Activated naive CD8-positive, alpha-beta T cell treated with anti-CD3 and anti-CD28 coated beads for 36 hours (primary cell): Measurements from ENCODE around the gene AKAP11. TPM values are rescaled to one million over a fixed set of nuclear protein-coding genes. Genes with fewer than 3 reads are reported as not detected.
"Not testable (repeated sequence)": the region's sequence is repeated elsewhere in the genome, so short reads cannot be mapped to it uniquely, and the experiment has no call there.

ENCODE experiments used
- DNase-seq: peaks from one replicate; pipeline ENCODE4 v3.0.0; 2021
- H3K27ac Mint-ChIP-seq: one replicate; pipeline ENCODE4 v1.8.0; 2022; ENCODE audit warnings: mild to moderate bottlenecking, moderate library complexity, mixed read lengths
- H3K27me3 Mint-ChIP-seq: one replicate; pipeline ENCODE4 v1.8.0; 2022; ENCODE audit warnings: mild to moderate bottlenecking, mixed read lengths
- H3K36me3 Mint-ChIP-seq: one replicate; pipeline ENCODE4 v1.8.0; 2021; ENCODE audit warnings: mild to moderate bottlenecking, mixed read lengths
- H3K4me1 Mint-ChIP-seq: one replicate; pipeline ENCODE4 v1.8.0; 2021; ENCODE audit warnings: mixed read lengths
- H3K4me3 Mint-ChIP-seq: one replicate; pipeline ENCODE4 v1.8.0; 2022; ENCODE audit warnings: mild to moderate bottlenecking, moderate library complexity, mixed read lengths
- H3K9me3 Mint-ChIP-seq: one replicate; pipeline ENCODE4 v1.8.0; 2022; ENCODE audit warnings: mixed read lengths
- total RNA-seq, 2 experiments: library from RNA; stranded (reverse); gene quantifications; one replicate each; pipeline ENCODE4 v1.2.3, GENCODE V29; 2021

Gene AKAP11
- 10 to 100 TPM; 37.7 to 38.0 TPM for total RNA-seq

- H3K4me3 Mint-ChIP-seq: peak within 1 kb of the TSS; percentile 96
- peaks cover 2% of the 10 kb centered on the region for H3K9me3 Mint-ChIP-seq
- no peaks in the 10 kb centered on the region for H3K27me3 Mint-ChIP-seq
- peak within 1 kb of the TSS; percentile 98 for H3K27ac Mint-ChIP-seq
- peak; percentile 65 for DNase-seq
- H3K4me1 Mint-ChIP-seq: peaks cover 53% of the 10 kb centered on the region
- H3K36me3 Mint-ChIP-seq: peaks cover 37% of the 10 kb centered on the region
Measured at GRCh38 chr13:42272115-42272803, at the start of gene AKAP11. Gene AKAP11, plus strand, starts transcription at chr13:42272152. Its CDS starts 14,197 bp downstream, at chr13:42286349.

DNA sequence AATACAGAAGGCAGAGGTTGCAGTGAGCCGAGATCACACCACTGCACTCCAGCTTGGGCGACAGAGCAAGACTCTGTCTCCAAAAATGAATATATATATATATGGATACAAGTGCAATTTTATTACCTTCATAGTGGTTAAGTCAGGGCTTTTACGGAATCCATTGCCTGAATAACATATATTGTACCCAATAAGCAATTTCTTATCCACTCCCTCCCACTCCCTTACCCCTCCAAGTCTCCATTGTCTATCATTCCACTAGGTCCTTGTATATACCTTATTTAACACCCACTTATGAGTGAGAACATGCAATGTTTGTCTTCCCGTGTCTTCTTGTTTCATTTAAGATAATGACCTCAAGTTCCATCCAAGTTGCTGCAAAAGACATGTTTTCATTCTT is 48.3 kb upstream of the AKAP11 start:
- no peaks in the 10 kb centered on the region for H3K27me3 Mint-ChIP-seq
- H3K27ac Mint-ChIP-seq: no peak overlapping the region
- H3K4me1 Mint-ChIP-seq: no peaks in the 10 kb centered on the region
- peaks cover 2% of the 10 kb centered on the region for H3K9me3 Mint-ChIP-seq
- H3K4me3 Mint-ChIP-seq: no peak overlapping the region
- H3K36me3 Mint-ChIP-seq: peaks cover 22% of the 10 kb centered on the region
- no peak for DNase-seq

- H3K27me3 Mint-ChIP-seq: no peaks in the 10 kb centered on the region
- no peaks in the 10 kb centered on the region for H3K4me1 Mint-ChIP-seq
- DNase-seq: no peak
- H3K4me3 Mint-ChIP-seq: no peak overlapping the region
- peaks cover 22% of the 10 kb centered on the region for H3K36me3 Mint-ChIP-seq
- no peak overlapping the region for H3K27ac Mint-ChIP-seq
- H3K9me3 Mint-ChIP-seq: peaks cover 2% of the 10 kb centered on the region
Measured at GRCh38 chr13:42225051-42225450, 46.9 kb upstream of the AKAP11 start.

- not testable (repeated sequence) for H3K4me3 Mint-ChIP-seq, H3K4me1 Mint-ChIP-seq, H3K27ac Mint-ChIP-seq, H3K9me3 Mint-ChIP-seq, DNase-seq, H3K27me3 Mint-ChIP-seq
- peaks cover 22% of the 10 kb centered on the region for H3K36me3 Mint-ChIP-seq
Measured at GRCh38 chr13:42226759-42227158, 45.2 kb upstream of the AKAP11 start.

GRCh38 chr13:42228527-42228926 is 43.4 kb upstream of the AKAP11 start:
- no peak for DNase-seq
- H3K9me3 Mint-ChIP-seq: peaks cover 2% of the 10 kb centered on the region
- no peaks in the 10 kb centered on the region for H3K27me3 Mint-ChIP-seq
- H3K4me3 Mint-ChIP-seq: no peak overlapping the region
- no peaks in the 10 kb centered on the region for H3K4me1 Mint-ChIP-seq
- H3K27ac Mint-ChIP-seq: no peak overlapping the region
- H3K36me3 Mint-ChIP-seq: peaks cover 21% of the 10 kb centered on the region

DNA sequence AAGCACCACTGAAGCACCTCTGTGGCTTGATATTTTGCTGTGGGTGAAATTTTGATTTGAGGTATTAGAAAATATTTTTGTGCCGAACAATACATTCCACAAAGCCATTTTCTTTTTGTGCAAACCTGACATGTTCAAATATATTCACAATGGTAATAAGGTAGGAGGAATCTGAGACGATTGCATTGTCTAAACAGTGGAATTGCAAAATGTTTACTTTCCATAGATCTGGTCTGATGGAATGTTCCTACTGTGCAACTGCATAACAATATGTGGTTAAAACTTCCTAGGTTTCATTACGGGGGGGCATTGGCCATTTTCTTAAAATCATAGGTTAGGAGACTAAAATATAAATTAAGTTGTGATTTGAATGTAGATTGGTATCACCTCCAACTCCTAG is 42.7 kb upstream of the AKAP11 start:
- Mint-ChIP-seq H3K4me3 (no peak overlapping the region), H3K27me3 (no peaks in the 10 kb centered on the region), H3K4me1 (no peaks in the 10 kb centered on the region), H3K36me3 (peaks cover 23% of the 10 kb centered on the region), H3K9me3 (peaks cover 2% of the 10 kb centered on the region), H3K27ac (no peak overlapping the region)
- DNase-seq: no peak

GRCh38 chr13:42232671-42233070 is 39.3 kb upstream of the AKAP11 start:
- H3K9me3 Mint-ChIP-seq: no peaks in the 10 kb centered on the region
- H3K27ac Mint-ChIP-seq: no peak overlapping the region
- no peak for DNase-seq
- peaks cover 2% of the 10 kb centered on the region for H3K4me1 Mint-ChIP-seq
- no peaks in the 10 kb centered on the region for H3K27me3 Mint-ChIP-seq
- peaks cover 8% of the 10 kb centered on the region for H3K36me3 Mint-ChIP-seq
- H3K4me3 Mint-ChIP-seq: no peak overlapping the region

DNA sequence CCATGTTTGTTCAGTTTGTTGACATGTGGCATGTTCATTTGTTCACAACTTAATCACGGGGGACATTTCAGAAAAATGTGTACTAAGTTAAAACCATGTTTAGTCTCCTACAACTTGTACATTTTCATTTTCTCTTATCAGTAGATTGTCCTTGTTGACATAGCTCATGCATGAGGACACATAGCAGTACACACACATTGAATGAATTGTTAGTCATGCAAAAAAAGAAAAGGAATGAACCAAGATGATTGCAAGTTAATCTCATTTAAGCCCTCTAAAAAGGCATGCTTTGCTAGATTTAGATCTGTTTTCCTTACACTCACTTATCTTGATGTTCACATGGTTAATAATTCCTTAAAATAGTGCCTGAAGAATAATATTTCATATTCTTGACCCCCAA is 38.2 kb upstream of the AKAP11 start:
- Mint-ChIP-seq H3K27me3 (no peaks in the 10 kb centered on the region), H3K27ac (no peak overlapping the region), H3K36me3 (peaks cover 8% of the 10 kb centered on the region)

DNA sequence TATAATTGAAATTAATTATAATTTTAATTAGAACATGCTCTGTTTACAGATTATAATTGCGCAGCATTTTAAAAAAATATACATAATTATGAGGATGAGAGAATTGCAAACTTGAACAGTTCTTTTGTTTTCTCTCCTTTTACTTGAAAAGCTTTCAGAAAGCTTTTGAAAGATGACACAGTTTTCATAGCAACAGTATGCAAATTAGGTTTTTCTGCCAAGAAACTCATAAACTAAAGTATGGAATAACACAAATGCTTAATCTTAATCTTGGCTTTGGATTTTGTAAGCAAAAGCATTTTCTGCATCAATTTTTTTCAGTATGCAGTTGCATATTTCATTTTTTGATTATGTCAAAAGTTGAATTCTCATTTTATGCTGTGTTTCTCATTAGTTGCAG is 32.8 kb upstream of the AKAP11 start:
- no peaks in the 10 kb centered on the region for H3K27me3 Mint-ChIP-seq
- H3K4me1 Mint-ChIP-seq: peaks cover 4% of the 10 kb centered on the region
- H3K36me3 Mint-ChIP-seq: no peaks in the 10 kb centered on the region
- H3K4me3 Mint-ChIP-seq: no peak overlapping the region
- no peak for DNase-seq
- H3K27ac Mint-ChIP-seq: no peak overlapping the region
- H3K9me3 Mint-ChIP-seq: no peaks in the 10 kb centered on the region

More for the DNA sequence above, 38.2 kb upstream of the AKAP11 start:
- no peak for DNase-seq
- Mint-ChIP-seq H3K4me3 (no peak overlapping the region), H3K9me3 (no peaks in the 10 kb centered on the region), H3K4me1 (peaks cover 4% of the 10 kb centered on the region)

DNA sequence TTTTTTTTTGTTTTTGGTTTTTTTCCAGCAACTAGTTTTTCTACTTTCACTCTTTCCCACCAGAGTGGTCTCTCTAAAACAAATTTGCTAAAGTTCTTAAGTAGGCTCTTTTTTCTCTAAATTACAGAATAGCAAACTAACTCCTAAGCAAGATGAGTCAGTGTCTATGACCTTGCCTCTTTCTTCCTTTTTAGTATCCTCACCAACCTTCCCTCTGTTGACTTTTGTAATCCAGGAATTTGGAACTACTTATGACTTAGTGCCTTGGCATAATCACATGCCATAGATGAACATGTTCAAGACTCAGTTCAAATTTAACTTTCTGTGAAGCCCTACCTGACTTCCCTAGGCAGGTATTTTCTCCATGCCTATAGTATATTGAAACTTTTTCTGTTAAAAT is 32.3 kb upstream of the AKAP11 start:
- H3K9me3 Mint-ChIP-seq: no peaks in the 10 kb centered on the region
- peaks cover 4% of the 10 kb centered on the region for H3K4me1 Mint-ChIP-seq
- H3K4me3 Mint-ChIP-seq: no peak overlapping the region
- no peaks in the 10 kb centered on the region for H3K27me3 Mint-ChIP-seq
- DNase-seq: no peak
- H3K27ac Mint-ChIP-seq: no peak overlapping the region
- H3K36me3 Mint-ChIP-seq: no peaks in the 10 kb centered on the region

GRCh38 chr13:42246541-42246940 is 25.4 kb upstream of the AKAP11 start:
- no peak overlapping the region for H3K4me3 Mint-ChIP-seq
- H3K9me3 Mint-ChIP-seq: no peaks in the 10 kb centered on the region
- H3K27me3 Mint-ChIP-seq: no peaks in the 10 kb centered on the region
- no peak for DNase-seq
- H3K27ac Mint-ChIP-seq: no peak overlapping the region
- H3K36me3 Mint-ChIP-seq: no peaks in the 10 kb centered on the region
- peaks cover 7% of the 10 kb centered on the region for H3K4me1 Mint-ChIP-seq

- H3K9me3 Mint-ChIP-seq: no peaks in the 10 kb centered on the region
- no peak overlapping the region for H3K27ac Mint-ChIP-seq
- DNase-seq: no peak
- H3K27me3 Mint-ChIP-seq: no peaks in the 10 kb centered on the region
- H3K4me3 Mint-ChIP-seq: no peak overlapping the region
- peaks cover 7% of the 10 kb centered on the region for H3K4me1 Mint-ChIP-seq
- H3K36me3 Mint-ChIP-seq: no peaks in the 10 kb centered on the region
Measured at GRCh38 chr13:42247883-42248282, 24.1 kb upstream of the AKAP11 start.

GRCh38 chr13:42255886-42256285 is 16.1 kb upstream of the AKAP11 start:
- Mint-ChIP-seq H3K4me1 (peaks cover 11% of the 10 kb centered on the region), H3K36me3 (peaks cover 4% of the 10 kb centered on the region), H3K9me3 (no peaks in the 10 kb centered on the region), H3K27ac (no peak overlapping the region), H3K27me3 (no peaks in the 10 kb centered on the region), H3K4me3 (no peak overlapping the region)
- DNase-seq: no peak

GRCh38 chr13:42258747-42259146 is 13.2 kb upstream of the AKAP11 start:
- Mint-ChIP-seq H3K27me3 (peaks cover 4% of the 10 kb centered on the region), H3K4me3 (no peak overlapping the region), H3K9me3 (no peaks in the 10 kb centered on the region), H3K27ac (no peak overlapping the region), H3K36me3 (peaks cover 4% of the 10 kb centered on the region), H3K4me1 (peaks cover 11% of the 10 kb centered on the region)
- no peak for DNase-seq

DNA sequence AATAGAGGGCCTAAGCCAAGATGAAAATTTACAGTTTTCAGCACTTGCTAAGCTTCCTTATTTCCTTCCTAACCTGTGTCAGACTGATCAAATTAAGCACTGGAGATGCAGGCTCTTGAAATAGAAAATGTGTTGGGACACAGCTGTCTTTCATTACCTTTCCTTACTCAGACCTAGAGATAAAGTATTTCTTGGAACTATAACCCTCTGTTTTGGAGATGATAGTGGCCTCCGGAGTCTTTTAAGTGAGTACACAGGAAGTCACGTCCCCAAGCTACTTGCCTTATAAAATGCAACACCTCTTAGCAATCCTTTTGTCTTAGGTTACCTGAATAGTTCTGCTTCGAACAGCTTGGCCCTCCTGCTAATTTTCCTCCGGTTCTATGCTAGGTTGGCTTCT is 12.4 kb upstream of the AKAP11 start:
- Mint-ChIP-seq H3K4me1 (peaks cover 11% of the 10 kb centered on the region), H3K27me3 (peaks cover 4% of the 10 kb centered on the region), H3K27ac (peak overlapping the region; percentile 35), H3K9me3 (no peaks in the 10 kb centered on the region), H3K36me3 (peaks cover 4% of the 10 kb centered on the region), H3K4me3 (no peak overlapping the region)
- no peak for DNase-seq

GRCh38 chr13:42260903-42261654 is 10.9 kb upstream of the AKAP11 start:
- Mint-ChIP-seq H3K4me3 (no peak overlapping the region), H3K4me1 (peaks cover 11% of the 10 kb centered on the region), H3K9me3 (no peaks in the 10 kb centered on the region), H3K36me3 (peaks cover 4% of the 10 kb centered on the region), H3K27me3 (peaks cover 4% of the 10 kb centered on the region), H3K27ac (no peak overlapping the region)
- DNase-seq: no peak
